GM19328 (cell line): ENCODE measurements around the gene SLAMF9.

ENCODE experiments used
- ATAC-seq: cut with Tn5 transposase; IDR thresholded peaks from one replicate; pipeline ENCODE4 v1.9.1; 2021; ENCODE audit warnings: mild to moderate bottlenecking, moderate library complexity; ENCODE audit not compliant: unreplicated experiment

SLAMF9 gene

GRCh38 chr1:159953536-159954515 lies at the start of gene SLAMF9:
TSS of gene SLAMF9 (minus strand) at chr1:159954237. CDS start at chr1:159954137, 100 bp downstream.
- no peak for ATAC-seq

GRCh38 chr1:160001440-160001839 lies 47.4 kb upstream of the SLAMF9 start:
- no peak for ATAC-seq

- no peak for ATAC-seq
These were observed 45.2 kb upstream of the SLAMF9 start for GRCh38 chr1:159999204-159999603.

- no peak for ATAC-seq
These were observed 42.6 kb upstream of the SLAMF9 start for GRCh38 chr1:159996653-159997052.

DNA sequence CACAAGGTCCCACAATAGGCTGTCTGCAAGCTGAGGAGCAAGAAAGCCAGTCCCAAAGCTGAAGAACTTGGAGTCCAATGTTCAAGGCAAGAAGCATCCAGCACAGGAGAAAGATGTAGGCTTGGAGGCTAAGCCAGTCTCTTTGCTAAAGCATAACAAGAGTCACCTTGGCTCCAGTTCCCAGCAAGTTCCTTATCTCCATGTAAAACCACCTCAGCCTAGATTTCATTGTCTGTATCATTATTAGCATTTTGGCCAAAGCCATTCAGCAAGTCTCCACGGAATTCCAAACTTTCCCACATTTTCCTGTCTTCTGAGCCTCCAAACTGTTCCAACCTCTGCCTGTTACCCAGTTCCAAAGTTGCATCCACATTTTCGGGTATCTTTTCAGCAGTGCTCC lies 40.9 kb upstream of the SLAMF9 start:
- no peak for ATAC-seq

DNA sequence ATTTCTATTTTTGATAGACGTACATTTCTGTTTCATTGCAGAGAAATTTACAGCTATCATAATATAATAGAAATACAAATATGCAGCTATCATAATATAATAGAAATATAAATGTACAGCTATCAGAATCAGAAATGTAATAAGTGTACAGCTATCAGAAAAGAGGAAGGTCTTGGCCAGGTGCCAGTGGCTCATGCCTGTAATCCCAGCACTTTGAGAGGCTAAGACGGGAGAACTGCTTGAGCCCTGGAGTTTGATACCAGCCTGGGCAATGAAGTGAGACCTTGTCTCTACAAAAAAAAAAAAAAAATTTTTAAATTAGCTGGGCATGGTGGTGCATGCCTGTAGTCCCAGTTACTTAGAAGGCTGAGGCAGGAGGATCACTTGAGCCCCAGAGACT lies 39.9 kb upstream of the SLAMF9 start:
- no peak for ATAC-seq

GRCh38 chr1:159992161-159992560 lies 38.1 kb upstream of the SLAMF9 start:
- ATAC-seq, result no peak

- ATAC-seq, result no peak
These were observed 37.5 kb upstream of the SLAMF9 start for GRCh38 chr1:159991513-159991912.

- ATAC-seq, result no peak
These were observed 36.0 kb upstream of the SLAMF9 start for GRCh38 chr1:159990005-159990404.

- ATAC-seq, result no peak
These were observed 35.5 kb upstream of the SLAMF9 start for GRCh38 chr1:159989581-159989980.

DNA sequence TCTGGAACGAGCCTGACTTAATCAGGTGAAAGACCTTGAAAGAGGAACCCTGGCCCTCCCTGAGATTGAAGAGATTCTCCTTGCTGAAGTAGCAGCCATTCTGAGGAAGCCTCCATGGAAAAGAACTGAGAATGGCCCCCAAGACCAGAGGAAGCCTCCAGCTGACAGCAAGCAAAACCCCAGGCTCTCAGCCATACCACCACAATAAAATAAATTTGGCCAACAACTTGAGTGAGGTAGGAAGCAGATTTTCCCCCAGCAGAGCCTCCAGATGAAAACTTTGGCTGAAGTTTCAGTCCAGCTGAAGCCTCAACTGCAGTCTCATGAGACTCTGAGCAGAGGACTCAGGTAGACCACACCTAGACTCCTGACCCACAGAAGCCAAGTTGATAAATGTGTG lies 34.0 kb upstream of the SLAMF9 start:
- no peak for ATAC-seq

GRCh38 chr1:159987186-159987585 lies 33.1 kb upstream of the SLAMF9 start:
- ATAC-seq, result no peak

DNA sequence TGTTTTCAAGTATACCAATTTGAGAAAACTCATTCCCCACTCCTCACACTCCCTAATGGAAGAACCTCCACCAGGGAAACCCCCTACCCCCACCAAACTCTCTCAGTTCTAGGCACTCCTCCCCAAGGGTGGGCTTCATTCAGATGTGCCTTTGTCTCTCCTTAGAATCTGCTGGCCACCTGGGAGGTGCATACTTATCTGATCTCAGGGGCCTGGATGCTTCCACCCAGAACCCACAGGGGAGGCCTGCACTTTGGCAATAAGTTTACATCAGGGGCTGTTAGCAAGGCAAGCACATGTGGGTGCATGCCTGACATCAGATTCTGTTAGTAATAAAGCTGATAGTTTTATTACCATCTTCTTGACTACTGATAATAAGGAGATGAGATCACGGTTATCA lies 32.5 kb upstream of the SLAMF9 start:
- no peak for ATAC-seq

GRCh38 chr1:159986093-159986492 lies 32.1 kb upstream of the SLAMF9 start:
- no peak for ATAC-seq

GRCh38 chr1:159985473-159985872 lies 31.4 kb upstream of the SLAMF9 start:
- no peak for ATAC-seq

DNA sequence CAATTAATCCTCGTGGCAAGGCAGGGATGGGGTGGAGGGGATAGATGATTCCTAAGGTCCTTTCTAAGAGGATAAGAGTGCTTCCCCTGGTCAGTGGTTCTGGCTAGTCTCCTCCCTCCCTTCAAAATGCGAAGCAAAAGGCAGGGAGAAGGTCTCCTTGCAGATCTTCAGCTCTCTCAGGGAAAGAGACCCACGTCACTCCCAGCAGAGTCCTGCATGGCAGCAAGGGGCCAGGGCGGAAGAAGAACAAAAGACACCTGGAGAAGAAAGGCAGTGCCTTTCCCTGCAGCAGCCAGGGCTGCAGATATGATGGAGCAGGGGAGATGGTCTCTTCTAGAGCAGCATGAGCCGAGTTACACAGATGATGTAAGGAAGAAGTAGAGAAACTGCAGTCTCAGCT lies 29.6 kb upstream of the SLAMF9 start:
- ATAC-seq, result no peak

GRCh38 chr1:159982280-159982679 lies 28.2 kb upstream of the SLAMF9 start:
- no peak for ATAC-seq

DNA sequence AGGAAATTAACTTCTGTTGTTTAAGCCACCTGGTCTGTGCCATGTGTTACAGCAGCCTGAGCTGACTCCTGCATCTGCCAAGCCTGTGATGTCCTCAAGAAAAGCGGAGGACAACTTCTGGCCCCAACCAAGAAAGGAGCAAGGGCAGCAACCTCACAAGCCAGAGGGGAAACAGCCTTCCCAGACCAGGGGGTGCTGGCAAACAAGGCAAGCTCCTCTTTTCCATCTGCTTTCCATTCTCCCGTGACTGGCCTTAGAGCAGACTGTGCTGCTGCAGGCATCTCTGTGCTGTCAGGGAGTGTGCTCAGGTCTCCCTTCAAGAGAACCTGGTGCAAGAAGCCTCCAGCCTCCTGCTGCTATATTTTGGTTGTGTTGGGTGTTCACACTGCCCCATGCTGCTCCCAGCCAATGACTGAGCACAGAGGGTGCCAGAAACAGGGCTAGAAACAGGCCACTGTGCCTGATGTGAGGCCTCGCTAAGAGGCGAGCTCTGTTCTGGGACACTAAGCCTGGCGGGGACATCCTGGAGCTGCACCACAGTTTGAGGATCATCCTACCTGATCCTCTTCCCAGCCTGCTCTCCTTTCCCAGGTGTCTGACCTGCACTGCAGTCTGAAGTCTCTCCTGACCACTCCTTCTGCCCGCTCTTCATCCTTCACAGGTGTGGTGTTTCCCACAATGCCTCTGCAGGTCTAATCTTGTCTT lies 27.5 kb upstream of the SLAMF9 start:
- no peak for ATAC-seq

DNA sequence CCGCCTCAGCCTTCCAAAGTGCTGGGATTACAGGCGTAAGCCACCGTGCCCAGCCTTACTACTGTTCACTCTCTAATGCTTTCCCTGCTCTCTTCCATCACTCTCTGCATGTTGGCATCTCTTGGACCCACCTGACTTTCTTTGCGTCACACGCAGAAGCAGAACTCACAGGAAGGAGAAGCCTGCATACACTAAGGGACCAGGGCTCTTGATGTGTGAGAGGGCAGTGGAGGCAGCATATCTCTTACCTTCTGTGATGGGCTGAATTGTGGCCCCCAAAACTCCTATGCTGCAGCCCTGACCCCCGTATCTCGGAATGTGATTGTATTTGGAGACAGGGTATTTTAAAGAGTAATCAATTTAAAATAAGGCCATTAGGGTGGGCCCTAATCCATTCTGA lies 26.7 kb upstream of the SLAMF9 start:
- no peak for ATAC-seq

DNA sequence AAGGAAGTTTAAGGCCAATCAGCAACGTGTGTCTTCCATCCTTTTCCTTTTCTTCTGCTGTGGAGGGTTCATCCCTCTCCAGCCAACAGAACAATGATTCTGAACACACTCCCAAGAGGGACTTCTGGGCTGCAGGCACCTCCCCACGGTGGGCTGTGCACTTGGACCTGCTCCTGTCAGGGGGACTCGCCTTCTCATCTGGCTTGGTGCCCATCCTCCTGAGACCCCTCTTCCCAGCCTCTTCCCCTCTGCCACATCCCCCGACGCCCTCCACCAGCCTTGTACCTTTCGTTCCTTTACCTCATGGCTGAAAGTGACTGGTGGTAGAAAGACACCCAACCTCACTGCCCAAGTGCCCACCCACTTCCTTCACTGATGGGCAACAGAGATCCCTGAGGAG lies 26.0 kb upstream of the SLAMF9 start:
- no peak for ATAC-seq

DNA sequence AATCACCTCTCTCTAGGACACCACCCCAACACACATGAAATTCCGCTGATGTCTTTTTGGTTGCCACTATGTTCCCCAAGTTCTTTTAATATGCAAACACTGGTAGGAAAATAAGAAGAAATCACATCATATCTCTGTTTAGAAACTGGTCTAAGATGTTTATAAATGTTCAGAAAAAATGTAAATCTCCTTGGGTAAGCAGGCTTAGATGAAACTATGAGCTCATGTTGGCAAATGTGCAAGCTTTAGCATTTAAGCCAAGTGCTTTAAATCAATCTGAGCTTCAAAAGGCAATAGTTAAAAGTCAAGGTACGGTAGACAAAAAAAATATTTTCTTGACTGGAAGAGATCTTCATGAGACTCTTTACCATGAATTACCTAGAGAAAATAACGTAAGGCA lies 25.2 kb upstream of the SLAMF9 start:
- ATAC-seq, result no peak

- no peak for ATAC-seq
These were observed 24.0 kb upstream of the SLAMF9 start for GRCh38 chr1:159978107-159978398.
